Activated CD4-positive, alpha-beta T cell treated with anti-CD3 and anti-CD28 coated beads for 24 hours (primary cell): ENCODE data around the gene CSNK1E.
A peak's percentile ranks its signal among the peaks of the same experiment; 100 is the strongest.

ENCODE experiments used
- DNase-seq, 2 donors: peaks; one replicate each; pipeline ENCODE4 v3.0.0-alpha.2; 2020; ENCODE audit warnings: low read depth in 2 of 2

The CSNK1E gene

DNA sequence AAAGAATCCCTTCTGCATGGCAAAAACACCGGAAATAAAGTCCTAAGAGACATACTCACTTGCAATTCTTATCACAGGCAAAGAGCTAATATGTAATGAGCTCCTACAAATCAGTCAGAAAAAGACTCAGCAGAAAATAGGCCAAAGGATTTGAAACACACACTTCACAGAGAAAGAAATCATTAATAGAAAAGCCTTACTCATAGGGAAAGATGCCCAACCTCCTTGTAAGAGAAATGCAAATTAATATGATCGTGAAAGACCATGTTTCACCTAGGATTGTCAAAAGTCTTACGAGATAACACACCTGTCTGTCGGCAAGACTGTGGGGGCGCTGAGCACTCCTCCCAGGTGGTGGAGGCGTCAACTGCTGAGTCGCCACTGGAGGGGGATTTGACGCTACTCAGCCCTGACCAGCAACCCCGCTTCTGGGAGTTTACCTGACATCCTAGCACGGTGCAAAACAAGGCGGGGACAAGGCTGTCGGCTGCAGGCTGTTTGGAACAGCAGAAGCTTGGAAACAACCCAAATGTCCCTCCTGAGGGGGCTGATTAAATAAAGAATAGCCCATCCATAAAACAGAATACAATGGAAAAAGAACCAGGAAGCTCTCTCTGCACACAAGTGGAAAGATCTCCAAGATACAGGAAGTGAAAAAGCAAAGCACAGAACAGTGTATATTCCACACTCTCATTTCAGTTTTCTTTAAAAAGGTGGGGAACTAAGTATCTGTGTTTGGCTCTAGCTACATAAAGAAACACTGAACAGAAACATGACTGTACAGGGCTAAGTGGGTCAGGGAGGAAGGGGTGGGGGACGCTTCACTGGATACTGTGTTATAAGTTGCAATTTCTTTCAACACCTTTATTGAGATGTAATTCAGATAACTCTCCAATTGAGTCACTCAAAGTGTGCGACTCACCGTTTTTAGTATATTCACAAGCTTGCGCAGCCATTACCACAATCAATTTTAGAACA lies 11.5 kb downstream of the CSNK1E start:
- DNase-seq = peak in 1 of 2 donors; percentile 14

DNA sequence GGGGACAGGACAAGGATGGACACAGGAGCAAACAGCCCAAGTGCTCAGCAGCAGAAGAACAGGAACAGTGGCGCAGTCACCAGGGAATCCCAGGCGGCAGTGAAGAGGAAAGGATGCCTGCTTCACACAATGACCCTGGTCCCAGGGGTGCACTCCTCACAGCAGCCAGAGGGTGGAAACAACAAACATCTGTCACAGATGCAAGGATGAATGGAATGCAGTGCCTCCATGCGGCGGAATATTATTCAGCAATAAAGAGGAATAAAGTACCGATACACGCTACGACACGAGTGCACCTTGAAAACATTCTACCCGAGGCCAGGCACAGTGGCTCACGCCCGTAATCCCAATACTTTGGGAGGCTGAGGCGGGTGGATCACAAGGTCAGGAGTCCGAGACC lies 12.7 kb downstream of the CSNK1E start:
- no peak for DNase-seq

DNA sequence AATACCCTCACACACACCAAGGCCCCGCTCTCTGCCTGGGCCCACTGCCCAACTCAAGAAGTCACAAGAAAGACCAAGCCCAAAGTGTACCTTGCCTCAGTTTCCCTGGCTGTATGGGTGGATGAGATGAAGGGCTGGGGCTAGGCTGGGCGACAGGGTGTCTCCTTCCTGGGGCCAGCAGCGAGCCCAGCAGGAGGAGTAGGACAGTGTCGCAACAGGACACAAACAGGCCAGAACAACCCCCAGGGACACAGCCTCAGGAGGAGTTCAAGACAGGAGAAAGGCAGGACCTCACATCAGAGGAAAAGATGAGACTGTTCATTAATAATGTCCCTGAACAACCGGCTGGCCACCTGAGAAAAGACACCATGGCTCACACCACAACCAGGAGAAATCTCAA lies 13.3 kb downstream of the CSNK1E start:
- no peak for DNase-seq

DNA sequence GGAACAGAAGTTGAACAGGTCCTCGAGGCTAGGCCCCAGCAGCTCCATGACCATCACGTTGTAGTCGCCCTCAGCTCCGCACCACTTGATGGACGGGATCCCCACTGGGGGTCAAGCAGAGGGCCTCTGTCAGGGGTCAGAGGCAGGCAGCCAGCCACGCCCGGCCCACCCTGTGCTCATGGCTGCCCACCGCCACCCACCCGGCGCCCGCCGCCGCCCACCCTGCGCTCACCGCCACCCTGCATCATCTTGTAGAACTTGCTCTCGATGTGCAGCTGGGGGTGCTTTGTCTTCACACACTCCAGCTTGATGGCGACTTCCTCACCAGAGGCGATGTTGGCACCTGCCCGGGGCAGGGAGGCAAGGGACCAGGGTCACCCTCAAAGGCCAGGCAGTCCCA lies 14.3 kb downstream of the CSNK1E start:
- DNase-seq = no peak

DNA sequence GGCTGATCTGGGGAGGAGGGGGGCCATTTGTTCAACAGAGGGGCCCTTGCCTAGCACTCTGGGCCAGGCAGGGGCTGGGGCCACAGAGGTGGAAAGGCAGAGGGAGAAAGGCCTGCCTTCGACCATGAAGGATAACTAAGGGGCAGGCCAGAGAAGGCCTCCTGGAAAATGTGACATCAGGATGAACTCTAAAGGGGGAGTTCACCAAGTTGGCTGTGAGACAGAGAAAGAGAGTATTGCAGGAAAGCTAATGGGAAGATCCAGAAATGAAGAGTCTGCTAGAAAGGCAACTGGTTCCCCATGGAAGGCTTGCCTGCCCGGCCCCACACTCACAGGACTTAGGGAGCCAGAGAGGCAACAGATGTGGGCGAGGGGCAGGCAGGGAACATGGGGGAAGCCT lies 16.3 kb downstream of the CSNK1E start:
- no peak for DNase-seq

DNA sequence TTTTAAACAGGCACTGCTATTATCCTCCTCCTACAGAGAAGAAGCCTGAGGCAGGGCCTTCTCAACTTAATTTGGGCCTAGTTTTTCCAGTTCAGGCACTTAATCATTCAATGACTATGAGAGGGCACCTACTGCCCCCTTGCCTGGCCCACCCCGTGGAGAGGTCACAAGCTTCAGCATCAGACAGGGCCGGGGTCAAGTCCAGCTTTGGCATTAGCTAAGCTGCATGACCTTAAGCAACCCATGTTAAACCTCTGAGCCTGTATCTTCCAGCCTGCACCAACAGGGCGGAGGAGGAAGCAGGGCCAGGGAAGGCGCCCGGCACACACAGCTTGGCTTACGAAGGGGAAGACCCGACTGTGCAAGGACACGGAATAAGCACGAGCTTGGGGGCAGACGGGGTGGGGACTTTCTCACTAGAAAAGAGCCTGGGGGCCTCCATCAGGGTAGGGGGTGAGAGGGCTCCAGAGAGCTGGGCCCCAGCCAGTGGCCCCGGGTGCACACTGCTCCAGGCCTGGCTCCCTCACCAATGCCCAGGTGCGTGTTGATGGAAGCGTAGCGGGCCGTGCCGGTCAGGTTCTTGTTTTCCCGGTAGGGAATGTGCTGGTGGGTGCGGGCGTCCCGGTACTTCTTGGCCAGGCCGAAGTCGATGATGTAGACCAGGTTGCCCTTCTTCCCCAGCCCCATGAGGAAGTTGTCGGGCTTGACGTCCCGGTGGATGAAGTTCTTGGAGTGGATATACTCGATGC lies 16.9 kb downstream of the CSNK1E start:
- DNase-seq = no peak

DNA sequence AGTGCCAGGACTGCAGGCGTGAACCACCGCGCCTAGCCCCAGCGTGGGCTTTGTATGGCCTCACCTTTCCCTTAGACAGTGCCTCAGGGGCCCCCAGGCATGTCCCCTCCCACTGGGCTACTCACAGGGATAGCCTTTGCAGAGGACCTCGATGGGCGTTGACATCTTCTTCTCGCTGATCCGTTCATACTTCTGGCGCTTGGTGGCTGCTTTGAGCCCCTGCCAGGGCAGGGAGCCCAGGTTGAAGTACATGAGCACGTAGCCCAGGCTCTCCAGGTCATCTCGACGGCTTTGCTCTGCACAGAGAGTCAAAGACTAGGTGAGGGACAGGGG lies 17.5 kb downstream of the CSNK1E start:
- no peak for DNase-seq

DNA sequence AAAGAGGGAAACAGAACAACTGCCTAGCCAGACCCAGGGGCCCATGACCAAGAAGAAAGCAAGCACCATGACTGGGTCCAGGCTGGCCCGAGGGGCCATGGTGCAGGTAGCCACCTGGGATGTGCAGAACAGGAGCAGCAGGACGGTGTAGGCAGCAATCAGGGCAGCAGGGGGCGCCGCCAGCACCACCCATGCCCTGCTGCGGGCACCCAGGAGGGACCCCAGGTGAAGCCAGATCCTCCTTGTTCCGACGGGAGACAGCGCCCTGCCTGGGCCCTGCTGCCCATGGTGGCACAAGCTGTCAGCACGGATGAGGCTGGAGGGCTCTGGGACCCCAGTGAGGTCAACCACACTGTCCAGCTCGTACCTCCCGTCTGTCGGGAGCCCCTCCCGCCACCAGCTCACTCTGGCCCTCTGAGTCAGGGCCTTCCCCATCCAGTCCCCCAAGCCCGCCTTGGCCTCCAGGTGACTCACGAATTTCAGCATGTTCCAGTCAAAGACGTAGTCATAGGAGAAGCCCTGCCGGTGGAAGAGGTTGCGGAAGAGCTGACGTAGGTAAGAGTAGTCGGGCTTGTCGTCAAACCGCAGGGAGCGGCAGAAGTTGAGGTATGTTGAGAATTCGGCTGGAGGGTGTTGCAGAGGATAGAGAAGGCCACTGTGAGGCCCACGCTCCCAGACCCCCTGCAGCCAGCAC lies 18.8 kb downstream of the CSNK1E start:
- no peak for DNase-seq

DNA sequence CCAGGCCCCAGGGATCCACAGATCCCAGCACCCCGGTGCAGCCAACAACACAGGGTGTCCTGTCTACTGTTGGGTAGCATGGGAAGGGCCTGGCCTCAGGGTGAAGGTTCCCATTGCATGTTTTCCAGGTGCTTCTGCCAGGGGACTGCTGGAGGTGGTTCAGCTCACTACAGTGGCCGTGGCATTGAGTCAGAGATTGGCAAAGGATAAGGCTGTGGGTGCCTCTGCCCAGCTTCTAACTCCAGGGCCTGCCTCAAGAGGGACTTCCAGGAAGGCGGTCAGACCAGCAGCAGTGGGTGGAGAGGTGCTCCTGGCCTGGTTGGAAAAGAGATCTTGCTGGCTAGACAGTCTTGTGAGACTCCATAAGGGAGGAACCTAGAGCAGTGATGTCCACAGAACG lies 20.9 kb downstream of the CSNK1E start:
- no peak for DNase-seq

DNA sequence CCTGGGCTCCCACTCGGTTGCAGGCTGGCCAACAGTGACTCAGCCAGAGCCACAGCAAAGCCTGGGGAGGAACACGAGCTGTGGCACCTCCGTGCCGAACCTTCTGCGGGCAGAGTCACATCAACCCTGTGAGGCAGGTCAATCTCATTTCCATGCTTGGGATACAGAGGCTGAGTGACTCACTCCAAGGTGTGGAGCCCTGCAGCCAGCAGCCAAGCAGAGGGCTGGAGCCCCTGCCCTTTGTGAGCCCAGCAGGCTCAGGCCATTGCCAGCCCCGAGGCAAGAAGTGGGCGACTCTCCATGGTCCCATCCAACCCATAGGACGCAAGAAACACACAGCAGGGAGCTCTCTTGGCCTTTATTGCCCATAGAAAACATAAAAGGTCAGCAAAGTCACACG lies 21.4 kb downstream of the CSNK1E start:
- DNase-seq = no peak

DNA sequence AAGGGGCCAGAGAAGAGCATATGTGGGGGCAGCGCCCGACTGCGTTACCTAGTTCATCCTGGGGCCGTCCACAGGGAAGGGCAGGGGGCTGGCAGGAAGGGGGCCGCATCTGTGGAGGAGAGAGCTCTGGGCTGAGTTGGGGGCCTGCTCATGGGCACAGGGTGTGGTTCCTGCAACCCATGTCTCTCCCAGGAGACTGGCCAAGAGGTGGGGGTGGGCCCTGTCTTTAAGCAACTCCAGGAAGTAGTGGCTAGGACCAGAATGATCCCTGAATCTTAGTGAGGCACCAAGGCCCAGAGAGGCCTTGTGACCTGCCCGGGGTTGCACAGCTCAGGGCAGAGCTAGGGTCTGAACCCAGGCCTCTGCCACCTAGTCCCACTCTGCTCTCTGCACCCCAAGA lies 21.9 kb downstream of the CSNK1E start:
- no peak for DNase-seq

DNA sequence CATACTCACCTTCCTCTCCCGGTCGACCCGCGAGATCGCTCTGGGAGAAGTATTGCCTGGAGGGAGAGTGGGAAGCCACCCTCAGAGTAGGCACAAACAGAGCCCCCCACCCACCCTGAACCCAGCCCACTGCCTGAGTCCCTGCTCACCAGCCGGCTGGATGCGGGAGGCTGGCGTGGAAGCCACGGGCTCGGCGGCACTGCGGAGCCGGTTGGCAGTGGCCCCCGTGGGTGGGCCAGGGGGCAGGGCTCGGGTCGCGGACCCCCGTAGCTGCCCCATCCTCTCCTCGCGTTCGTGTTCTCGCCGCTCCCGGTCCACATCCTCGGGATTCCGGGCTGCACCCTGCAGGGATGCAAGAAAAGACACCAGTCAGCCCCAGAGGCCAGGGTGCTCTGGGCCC lies 23.0 kb downstream of the CSNK1E start:
- DNase-seq = no peak

DNA sequence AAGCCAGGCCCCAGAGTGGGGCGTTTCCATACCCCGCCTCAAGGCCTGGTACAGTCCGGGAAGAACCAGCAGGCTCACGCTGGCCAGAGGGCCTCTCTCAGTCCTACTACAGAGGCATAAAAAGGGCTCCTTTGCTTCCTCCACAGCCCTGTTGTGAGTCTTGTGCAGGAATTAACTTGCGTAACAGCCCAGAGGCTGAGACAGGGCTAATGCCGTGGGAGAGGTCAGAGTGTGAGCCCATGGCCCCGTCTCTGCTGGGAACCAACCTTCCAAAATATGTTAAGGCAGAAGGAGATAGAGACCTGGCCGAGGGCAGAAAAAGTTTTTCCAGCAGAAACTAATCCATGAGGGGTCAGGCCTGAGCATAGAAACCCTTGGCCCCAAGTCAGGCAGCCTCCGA lies 24.5 kb downstream of the CSNK1E start:
- no peak for DNase-seq

DNA sequence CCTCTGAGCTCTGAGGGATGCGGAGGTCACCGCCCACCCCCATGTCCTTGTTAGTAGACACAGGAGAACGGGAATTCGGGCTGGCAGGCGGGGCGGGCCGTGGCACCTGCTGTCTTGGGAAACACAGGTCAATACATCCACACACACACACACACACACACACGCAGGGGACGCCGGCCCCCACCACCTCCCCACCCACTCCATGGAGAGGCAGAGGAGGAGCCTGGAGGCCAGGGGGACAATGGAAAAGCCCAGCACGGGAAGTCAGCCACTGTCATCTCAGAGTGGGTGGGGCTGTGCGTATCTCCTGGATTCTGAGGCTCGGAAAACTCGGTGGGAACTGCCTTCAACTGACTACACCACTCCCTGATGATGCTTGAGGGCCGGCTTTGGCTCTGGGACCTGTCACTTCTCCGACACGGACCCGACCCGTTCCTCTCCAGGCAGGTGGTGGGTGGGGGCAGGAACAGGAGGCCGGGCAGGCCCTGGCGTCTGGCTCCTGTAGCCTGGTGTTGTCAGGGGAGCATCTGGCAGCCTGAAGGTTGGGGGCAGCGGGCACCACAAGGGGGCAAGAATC lies 25.9 kb downstream of the CSNK1E start:
- DNase-seq = no peak

DNA sequence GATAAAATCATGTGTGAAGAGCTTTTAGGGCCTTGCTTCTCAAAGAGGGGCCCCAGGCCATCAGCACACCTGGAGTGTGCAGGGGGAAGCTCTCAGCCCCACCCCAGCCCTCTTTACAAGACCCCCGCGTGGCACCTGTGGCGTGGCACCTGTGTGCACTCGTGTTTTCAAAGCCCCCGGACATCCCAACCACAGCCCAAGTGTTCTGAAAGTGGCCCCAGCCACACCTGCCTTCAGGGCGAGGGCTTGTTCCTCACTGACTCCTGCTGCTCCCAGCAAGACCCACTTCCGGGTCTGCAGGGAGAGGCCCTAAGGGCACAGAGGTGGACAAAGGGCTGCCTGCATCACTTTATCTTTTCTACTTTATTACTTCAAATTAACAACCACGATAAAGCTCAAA lies 26.9 kb downstream of the CSNK1E start:
- DNase-seq = no peak

DNA sequence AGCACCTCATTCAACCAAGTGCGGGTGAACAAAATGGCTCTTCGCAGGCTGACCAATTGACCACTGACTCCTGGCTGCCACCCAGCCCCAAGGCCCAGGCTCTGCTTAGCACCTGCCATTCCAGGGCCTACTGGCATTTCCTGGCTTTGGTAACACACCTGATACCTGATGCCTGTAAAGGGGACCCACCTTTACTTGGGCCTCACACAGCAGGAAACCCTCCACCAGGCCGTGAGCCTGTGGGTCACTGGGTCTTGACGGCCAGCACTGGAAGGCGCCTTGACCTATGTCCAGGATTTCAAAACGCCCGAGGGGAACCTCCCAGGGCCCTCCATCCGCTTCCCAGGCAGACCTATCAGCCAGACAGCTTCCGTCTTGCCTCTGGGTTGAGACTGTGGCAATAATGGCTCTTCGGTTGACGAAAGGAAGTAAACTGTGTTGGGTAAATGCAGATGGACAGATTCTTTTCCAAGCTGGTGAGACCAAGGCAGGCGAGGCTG lies 27.6 kb downstream of the CSNK1E start:
- no peak for DNase-seq

DNA sequence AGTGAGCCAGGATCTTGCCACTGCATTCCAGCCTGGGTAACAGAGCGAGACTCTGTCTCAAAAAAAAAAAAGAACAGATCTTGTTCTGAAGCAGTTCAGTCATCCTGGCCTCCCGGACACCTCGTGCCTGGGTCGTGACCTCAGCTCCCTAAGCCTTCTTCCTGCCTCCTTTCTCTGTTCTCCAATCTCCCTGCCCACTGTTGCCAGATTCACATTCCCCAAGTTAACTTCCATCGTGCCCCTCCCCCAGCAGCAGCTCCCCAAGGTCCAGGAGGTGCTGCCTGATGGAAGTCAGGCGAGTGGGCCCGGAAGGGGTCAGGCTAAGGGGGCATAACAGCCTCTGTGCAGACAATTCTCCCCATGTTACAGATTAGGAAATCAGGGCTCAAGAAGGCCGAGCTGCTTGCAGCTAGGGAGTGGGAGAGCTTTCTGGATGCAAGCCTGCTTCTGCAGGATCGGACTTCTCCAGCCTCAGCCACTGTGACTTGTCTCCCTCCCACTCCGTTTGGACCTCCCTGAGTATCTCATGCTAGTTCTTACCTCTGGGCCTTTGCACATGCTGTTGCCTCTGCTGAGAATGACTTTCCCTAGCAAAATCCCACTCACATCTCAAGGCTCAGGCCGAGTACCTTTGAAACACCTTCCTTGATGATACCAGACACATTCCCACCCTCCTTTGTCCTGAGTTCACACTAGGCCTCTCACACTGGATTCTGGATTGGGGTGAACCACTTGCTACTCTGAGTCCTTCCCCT lies 30.1 kb downstream of the CSNK1E start:
- DNase-seq = no peak

DNA sequence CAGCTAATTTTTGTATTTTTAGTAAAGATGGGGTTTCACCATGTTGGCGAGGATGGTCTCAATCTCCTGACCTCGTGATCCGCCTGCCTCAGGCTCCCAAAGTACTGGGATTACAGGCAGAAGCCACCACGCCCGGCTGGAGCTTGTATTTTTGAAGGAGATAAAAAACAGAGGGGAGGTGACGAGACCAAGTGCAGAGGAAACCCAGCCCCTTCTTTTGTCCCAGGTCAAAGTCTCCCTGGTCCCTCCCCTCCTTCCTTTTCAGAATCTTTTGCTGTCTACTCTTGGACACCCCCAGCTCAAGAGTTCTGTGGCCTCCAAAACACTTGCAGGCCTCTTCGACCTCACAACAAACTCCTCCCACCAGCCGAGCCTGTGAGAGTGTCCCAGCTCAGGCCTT lies 32.2 kb downstream of the CSNK1E start:
- DNase-seq = no peak

DNA sequence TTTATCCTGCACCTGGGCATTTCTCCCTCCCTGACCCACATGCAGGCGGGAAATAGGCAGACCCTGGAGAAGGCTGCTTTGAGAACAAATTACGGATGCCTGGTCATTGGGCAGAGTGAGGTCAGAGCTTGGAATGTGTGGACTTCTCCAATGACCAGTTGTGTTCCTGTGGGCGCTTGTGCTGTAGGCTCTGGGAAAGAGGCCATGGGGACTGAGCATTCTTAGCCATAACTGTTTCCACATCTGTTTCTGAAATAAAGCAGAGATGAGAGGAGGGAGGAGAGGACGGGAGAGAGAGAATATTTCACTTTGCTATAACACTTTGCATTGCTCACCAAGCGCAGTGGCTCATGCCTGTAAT lies 33.2 kb downstream of the CSNK1E start:
- no peak for DNase-seq

DNA sequence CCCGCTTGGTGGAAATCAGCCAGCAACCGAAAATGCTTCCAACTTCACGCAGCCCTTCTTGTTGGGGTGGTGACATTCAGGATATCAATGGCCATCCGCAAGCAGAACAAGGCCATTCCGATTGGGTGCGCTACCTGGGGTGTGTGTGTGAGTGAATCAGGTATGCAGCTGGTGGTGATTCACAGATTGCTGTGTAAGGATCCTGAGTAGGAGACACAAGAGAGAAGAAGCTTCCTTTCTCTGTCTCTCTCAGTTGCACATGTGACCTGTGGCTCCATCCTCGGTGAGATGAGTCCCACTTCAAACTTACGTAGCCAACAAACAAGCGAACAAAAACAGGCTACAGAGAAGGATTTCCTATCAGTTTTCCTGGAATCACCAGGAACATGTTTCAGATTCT lies 34.8 kb downstream of the CSNK1E start:
- no peak for DNase-seq

DNA sequence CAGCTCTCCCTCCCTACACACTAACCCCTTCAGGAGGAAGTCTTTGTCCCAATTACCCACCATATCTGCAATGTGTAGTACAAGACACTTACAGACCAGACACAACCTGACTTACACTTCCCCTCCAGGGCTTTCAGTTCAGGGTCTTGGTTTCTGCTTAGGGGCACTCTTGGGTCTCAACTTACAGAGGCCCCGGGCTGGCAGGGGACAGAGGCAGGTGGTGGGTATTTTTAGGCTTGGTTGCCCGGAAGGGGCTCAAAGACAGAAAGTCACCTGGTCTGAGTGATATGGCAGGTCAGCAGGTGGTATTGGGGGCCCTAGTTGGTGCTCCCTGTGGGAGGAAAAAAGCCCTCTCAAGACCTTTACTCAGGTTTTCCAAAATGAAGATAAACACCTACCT lies 41.1 kb downstream of the CSNK1E start:
- no peak for DNase-seq
